Adipocyte (in vitro differentiated cells): ENCODE measurements around the gene MPC1.
A peak's percentile ranks its signal among the peaks of the same experiment; 100 is the strongest.

ENCODE experiments used
- DNase-seq: peaks from one replicate; pipeline ENCODE4 v3.0.0-alpha.2; 2015; ENCODE audit warnings: low read depth
- H3K27me3 ChIP-seq: replicated peaks from 2 replicates; pipeline ENCODE4 v1.7.0; 2013; ENCODE audit warnings: mild to moderate bottlenecking, low read length, moderate library complexity; ENCODE audit not compliant: control insufficient read depth, insufficient read depth
- H3K36me3 ChIP-seq: 2 replicates; pipeline ENCODE4 v1.7.0; 2013; ENCODE audit warnings: low read length, mild to moderate bottlenecking, moderate library complexity; ENCODE audit not compliant: control insufficient read depth, insufficient read depth, severe bottlenecking
- H3K4me1 ChIP-seq: 2 replicates; pipeline ENCODE4 v1.7.0; 2013; ENCODE audit warnings: mild to moderate bottlenecking, low read length, moderate library complexity; ENCODE audit not compliant: control insufficient read depth, insufficient read depth
- H3K4me3 ChIP-seq: 2 replicates; pipeline ENCODE4 v1.7.0; 2013; ENCODE audit warnings: mild to moderate bottlenecking, low read length, moderate library complexity
- H3K9ac ChIP-seq: 2 replicates; pipeline ENCODE4 v1.7.0; 2013; ENCODE audit warnings: mild to moderate bottlenecking, low read length, moderate library complexity
- H3K9me3 ChIP-seq: 2 replicates; pipeline ENCODE4 v1.7.0; 2013; ENCODE audit warnings: mild to moderate bottlenecking, low read length, moderate library complexity; ENCODE audit not compliant: control insufficient read depth

The MPC1 gene

DNA sequence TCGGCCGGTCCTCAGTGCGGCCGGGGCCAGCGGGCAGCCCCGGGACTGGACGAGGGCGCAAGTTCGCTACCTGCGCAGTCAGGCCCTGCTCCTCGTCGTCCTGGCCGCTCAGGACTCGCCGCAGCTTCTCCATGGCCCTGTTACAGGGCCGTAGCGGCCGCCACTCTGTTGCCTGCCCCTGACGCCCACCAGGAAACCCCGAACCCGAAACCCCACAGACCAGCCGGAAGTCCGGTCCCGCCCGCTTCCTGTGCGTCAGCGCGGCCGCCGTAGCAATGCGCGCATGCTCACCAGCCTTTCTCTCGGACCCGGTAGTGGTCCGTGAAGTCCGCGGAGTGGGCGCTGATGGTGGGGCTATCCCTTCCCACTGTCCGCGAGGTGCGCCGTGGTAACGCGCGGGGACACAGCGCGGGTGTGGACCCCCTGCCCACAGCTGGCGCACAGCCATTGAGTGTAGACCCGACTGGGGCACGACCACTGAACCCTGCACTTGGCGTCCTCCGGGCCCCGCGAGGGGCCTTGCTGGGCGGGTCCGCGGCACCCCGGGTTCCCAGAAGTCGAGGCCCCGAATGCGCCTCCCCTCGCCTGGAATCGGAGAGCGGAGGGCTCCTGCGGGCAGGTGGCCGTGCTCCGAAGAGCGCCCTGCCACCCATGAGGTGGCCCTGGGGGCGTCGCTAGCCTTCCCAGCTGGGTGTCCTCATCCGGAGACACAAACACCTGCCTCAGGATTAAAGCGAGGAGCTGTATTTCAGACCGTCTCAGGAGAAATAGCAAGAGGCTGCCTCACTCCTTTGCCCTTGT, 40.2 kb downstream of the MPC1 start, which contains the start of gene SFT2D1:
TSS of gene SFT2D1 (minus strand) at position 197 of the 801 bp plus-strand sequence. CDS start at position 133, 64 bp downstream.
- H3K4me3 ChIP-seq = peak within 1 kb of the TSS; percentile 98
- H3K36me3 ChIP-seq = peaks cover 6% of the 10 kb centered on the region
- peak within 1 kb of the TSS; percentile 95 for H3K9ac ChIP-seq
- peak; percentile 92 for DNase-seq
- no peaks in the 10 kb centered on the region for H3K27me3 ChIP-seq
- H3K9me3 ChIP-seq = no peaks in the 10 kb centered on the region
- H3K4me1 ChIP-seq = peaks cover 21% of the 10 kb centered on the region

DNA sequence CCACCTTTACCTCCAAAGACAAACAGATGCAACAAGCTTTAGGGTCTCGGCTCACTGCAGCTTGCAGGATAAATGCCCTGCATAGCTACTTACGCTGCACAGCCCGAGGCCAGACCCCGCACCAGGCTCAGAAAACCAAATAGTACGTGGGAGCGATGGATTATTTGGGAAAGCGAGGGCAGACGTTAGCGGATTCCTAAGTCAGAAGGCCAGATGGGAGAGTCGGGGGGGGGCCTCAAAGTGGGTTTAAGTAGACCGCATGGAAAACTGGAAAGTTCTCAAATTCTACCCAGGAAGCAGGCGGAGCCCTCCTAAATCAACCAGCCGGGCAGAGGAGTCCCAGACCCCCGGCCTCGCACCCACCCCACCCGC, 40.8 kb downstream of the MPC1 start:
- no peaks in the 10 kb centered on the region for H3K27me3 ChIP-seq
- peak overlapping the region; percentile 95 for H3K9ac ChIP-seq
- H3K4me3 ChIP-seq = peak overlapping the region; percentile 98
- peaks cover 11% of the 10 kb centered on the region for H3K36me3 ChIP-seq
- peaks cover 18% of the 10 kb centered on the region for H3K4me1 ChIP-seq
- peak; percentile 46 for DNase-seq
- H3K9me3 ChIP-seq = no peaks in the 10 kb centered on the region

DNA sequence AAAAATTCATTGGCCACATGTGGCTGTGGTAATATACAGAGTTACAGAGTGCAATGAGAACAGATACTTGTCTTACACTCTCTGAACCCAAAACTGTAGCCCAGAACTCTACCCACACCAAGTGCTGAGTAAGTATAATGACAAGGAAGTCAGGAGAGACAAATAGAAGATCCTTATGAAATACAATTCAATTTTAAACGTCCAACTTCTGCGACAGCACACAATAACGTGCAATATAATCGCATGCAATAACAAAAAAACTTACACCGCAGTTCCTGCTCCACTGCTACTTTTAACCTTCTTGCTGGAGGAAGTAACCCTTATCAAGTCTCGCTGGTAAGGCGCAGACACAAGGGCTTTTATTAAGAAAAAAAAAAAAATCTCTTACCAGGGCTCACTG, 41.3 kb downstream of the MPC1 start:
- peaks cover 18% of the 10 kb centered on the region for H3K4me1 ChIP-seq
- peak overlapping the region; percentile 98 for H3K4me3 ChIP-seq
- no peak for DNase-seq
- peak overlapping the region; percentile 95 for H3K9ac ChIP-seq
- H3K27me3 ChIP-seq = no peaks in the 10 kb centered on the region
- H3K9me3 ChIP-seq = no peaks in the 10 kb centered on the region
- peaks cover 11% of the 10 kb centered on the region for H3K36me3 ChIP-seq

DNA sequence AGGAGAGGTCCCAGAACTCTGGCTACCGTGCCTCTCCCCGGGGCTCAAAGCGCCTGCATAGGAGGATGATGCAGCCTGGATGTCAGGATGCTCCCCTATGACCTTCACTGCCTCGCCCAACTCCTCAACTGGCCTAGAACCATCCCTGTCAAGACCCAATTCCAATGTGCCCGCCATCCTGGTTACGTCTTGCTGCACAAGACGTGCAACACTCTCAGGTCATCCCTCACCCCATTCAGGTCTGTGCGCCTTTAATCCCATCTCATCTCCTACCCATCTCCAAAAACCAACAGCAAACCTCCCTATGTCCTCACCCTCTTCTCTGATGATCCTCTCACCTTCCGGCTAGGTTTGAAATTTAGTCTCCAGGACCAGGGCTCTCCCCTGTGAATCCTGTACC, 43.9 kb downstream of the MPC1 start:
- Histone ChIP-seq H3K36me3 (peaks cover 31% of the 10 kb centered on the region), H3K27me3 (no peaks in the 10 kb centered on the region), H3K4me3 (no peak overlapping the region), H3K4me1 (peaks cover 18% of the 10 kb centered on the region), H3K9ac (no peak overlapping the region), H3K9me3 (no peaks in the 10 kb centered on the region)
- DNase-seq = no peak

DNA sequence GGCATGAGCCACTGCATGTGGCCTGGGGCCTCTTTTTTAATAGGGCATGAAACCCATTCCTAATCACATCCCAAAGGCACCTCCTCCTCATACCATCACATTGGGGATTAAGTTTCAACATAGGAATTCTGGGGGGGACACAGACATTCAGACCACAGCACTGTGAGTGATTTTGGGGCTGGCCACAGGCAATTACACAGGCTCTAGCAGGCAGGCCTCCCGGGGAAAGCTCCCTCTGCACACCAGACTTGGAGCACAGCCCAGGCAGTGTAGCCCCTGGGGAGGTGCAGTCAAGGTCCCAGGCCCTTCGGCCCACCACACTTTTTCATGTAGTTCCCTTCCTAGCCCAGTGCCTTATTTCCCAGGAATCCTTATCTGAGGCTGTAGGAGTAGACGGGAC, 45.9 kb downstream of the MPC1 start:
- peaks cover 31% of the 10 kb centered on the region for H3K36me3 ChIP-seq

DNA sequence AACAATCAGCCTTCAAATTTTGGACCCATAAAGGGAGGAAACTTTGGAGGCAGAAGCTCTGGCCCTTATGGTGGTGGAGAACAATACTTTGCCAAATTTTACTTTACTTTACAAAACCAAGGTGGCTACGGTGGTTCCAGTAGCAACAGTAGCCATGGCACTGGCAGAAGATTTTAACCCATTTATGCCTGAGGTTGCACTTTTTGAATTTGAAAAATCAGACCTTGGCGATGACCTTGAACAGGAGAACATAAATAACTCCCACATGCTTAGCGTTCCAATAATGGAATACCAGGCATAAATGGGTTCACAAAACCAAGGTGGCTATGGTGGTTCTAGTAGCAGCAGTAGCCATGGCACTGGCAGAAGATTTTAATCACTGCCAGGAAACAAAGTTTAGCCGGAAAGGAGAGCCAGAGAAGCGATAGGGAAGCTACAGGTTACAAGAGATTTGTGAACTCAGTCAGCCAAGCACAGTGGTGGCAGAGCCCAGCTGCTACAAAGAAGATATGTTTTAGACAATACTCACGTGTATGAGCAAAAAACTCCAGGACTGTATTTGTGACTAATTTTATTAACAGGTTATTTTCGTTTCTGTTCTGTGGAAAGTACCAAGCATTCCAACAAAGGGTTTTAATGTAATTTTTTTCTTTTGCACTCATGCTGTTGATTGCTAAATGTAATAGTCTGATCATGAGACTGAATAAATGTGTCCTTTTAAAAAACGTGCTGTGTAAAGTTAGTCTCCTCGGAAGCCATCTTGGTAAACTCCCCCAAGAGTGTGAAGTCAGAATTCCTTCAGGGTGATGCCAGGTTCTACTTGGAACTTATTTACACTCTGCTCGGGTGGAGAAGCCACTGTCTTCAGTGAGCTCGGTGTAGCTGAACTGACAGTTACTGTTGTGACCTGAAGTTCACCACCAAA, 47.1 kb downstream of the MPC1 start:
- Histone ChIP-seq H3K4me3 (no peak overlapping the region), H3K9ac (no peak overlapping the region), H3K9me3 (no peaks in the 10 kb centered on the region), H3K27me3 (no peaks in the 10 kb centered on the region), H3K4me1 (peaks cover 11% of the 10 kb centered on the region), H3K36me3 (peaks cover 29% of the 10 kb centered on the region)
- DNase-seq = no peak

More for the DNA sequence above, 45.9 kb downstream of the MPC1 start:
- Histone ChIP-seq H3K9me3 (no peaks in the 10 kb centered on the region), H3K4me1 (peaks cover 13% of the 10 kb centered on the region), H3K4me3 (no peak overlapping the region), H3K27me3 (no peaks in the 10 kb centered on the region), H3K9ac (no peak overlapping the region)
- no peak for DNase-seq

DNA sequence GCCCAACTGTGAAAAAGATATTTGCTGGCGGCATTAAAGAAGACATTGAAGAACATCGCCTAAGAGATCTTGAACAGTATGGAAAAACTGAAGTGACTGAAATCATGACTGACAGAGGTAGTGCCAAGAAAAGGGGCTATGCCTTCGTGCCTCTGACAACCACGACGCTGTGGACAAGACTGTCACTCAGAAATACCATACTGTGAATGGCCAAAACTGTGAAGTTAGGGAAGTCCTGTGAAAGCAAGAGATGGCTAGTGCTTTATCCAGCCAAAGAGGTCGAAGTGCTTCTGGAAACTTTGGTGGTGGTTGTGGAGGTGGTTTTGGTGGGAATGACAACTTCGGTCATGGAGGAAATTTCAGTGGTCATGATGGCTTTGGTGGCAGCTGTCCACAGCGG, 47.9 kb downstream of the MPC1 start:
- no peak for DNase-seq
- no peak overlapping the region for H3K9ac ChIP-seq
- no peaks in the 10 kb centered on the region for H3K27me3 ChIP-seq
- H3K9me3 ChIP-seq = no peaks in the 10 kb centered on the region
- H3K4me1 ChIP-seq = peaks cover 15% of the 10 kb centered on the region
- H3K4me3 ChIP-seq = no peak overlapping the region
- H3K36me3 ChIP-seq = peaks cover 28% of the 10 kb centered on the region

DNA sequence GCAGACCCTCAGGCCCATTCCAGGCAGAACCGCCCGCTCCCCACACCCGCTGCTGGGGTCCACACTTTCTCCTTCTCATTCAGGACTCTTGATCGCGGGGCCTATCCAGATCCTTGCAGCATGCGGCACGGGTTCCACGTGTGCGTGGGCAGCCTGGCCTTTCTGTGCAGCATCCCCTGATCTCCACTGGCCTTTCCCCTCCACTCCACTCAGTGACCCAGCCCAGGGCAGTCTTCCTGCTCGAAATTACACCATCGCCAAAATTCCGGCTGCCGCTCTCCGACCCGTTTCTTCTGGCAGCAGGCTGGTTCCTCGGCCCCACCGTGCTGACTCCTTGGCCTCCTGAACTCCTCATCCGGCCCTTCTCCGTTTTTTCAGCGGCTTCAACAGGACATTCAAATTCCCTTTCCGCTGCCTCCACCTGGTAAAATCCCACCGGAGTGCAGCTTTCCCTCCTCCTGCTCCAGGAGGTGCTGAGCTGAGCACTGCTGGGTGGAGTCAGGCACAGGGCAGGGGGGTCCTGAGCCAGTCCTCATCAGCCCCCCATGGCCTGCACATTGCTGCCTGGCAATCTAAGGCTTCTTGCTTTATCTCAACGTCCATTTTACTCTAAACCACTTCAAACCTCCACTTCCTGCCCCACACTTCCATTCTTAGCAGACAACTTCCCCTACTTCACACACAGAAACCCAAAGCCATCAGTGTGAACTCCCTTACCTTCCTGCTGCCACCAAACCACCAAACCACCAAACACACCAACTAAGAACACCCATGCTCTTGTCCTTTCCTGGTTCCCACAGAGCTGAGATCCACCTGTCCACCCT, 49.4 kb downstream of the MPC1 start:
- Histone ChIP-seq H3K9me3 (no peaks in the 10 kb centered on the region), H3K9ac (no peak overlapping the region), H3K36me3 (peaks cover 34% of the 10 kb centered on the region), H3K4me1 (peaks cover 15% of the 10 kb centered on the region), H3K4me3 (no peak overlapping the region), H3K27me3 (no peaks in the 10 kb centered on the region)
- DNase-seq = no peak

DNA sequence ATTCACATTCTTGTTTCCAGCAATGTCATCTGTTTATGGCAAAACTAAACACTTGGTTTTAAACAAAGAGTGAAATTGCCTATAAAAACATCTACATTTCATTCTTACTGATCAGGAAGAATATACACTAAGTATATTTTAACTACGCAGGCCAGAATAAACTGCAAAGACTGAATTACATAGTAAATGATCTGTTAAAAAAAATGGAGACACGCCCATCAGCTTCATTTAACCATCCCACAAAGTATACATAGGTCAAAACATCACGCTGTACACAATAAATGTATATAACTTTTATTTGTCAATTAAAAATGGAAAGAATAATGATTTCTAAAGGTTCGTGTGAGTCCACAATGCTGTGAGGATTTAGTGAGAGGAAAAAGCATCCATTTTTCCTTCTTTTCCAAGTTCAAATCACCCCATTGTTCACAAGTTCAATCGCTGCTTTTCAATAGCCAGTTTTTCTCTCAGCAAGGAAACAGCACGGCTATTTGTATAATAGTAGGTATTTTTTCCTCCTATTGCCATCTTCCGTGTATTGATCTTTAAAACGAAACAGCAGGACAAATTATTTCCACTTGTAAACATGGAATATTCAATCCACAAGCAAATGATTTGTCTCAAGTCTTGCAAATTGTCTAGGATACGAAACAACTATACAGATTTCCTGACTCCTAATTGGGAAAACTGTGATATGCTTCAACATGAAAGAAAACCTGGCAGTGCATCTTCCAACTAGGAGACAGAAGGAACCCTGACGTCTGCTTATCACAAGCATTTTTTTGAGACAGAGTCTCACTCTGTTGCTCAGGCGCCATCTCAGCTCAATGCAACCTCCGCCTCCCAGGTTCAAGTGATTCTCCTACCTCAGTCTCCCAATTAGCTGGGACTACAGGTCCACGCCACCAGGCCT, 51.0 kb downstream of the MPC1 start:
- Histone ChIP-seq H3K4me1 (peaks cover 15% of the 10 kb centered on the region), H3K36me3 (peaks cover 36% of the 10 kb centered on the region), H3K4me3 (no peak overlapping the region), H3K9ac (no peak overlapping the region), H3K9me3 (no peaks in the 10 kb centered on the region), H3K27me3 (no peaks in the 10 kb centered on the region)
- no peak for DNase-seq

DNA sequence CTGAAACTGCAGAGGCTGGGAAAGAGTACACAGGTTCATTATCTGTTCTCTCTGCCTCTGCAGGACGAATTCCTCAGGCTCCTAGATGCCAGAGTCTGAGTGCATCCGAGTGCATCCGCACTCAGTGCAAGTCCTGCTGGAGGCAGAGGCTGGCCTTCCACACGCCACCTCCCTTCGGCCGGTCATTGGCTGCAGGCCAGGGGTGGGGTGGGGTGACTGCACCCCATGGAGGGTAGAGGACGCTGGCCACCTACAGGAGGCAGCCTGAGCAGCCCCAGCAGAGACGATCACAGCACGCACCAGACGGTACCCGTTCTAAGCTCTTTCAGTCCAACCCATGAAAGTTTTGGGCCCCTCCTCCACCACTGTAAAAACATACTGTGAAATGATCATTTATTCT, 52.1 kb downstream of the MPC1 start:
- H3K36me3 ChIP-seq = peaks cover 40% of the 10 kb centered on the region
- no peak overlapping the region for H3K9ac ChIP-seq
- no peak overlapping the region for H3K4me3 ChIP-seq
- H3K9me3 ChIP-seq = no peaks in the 10 kb centered on the region
- peaks cover 15% of the 10 kb centered on the region for H3K4me1 ChIP-seq
- DNase-seq = peak; percentile 4
- no peaks in the 10 kb centered on the region for H3K27me3 ChIP-seq
